MM.1S (cell line): ENCODE measurements around the gene ADRA2A.

Experiments
- DNase-seq: peaks from one replicate; pipeline ENCODE4 v3.0.0-alpha.2; 2015
- H2AFZ ChIP-seq: fragments of 300-600 bp; sonication (generic); 2 replicates; pipeline ENCODE4 v1.6.0; 2016; ENCODE audit warnings: antibody characterized with exemption, low read length
- H3F3A ChIP-seq: fragments of 300-600 bp; sonication (generic); 2 replicates; pipeline ENCODE4 v1.6.1; 2016; ENCODE audit warnings: mild to moderate bottlenecking, antibody characterized with exemption, low read length, moderate library complexity, mixed read lengths; ENCODE audit not compliant: insufficient read depth
- H3K27ac ChIP-seq: fragments of 300-600 bp; sonication (generic); 2 replicates; pipeline ENCODE4 v1.5.1; 2016; ENCODE audit warnings: mild to moderate bottlenecking, low read length
- H3K27me3 ChIP-seq: fragments of 300-600 bp; sonication (generic); replicated peaks from 2 replicates; pipeline ENCODE4 v1.6.0; 2016; ENCODE audit warnings: low read length; ENCODE audit not compliant: insufficient read depth
- H3K36me3 ChIP-seq: fragments of 300-600 bp; sonication (generic); replicated peaks from 2 replicates; pipeline ENCODE4 v1.6.1; 2016; ENCODE audit warnings: mild to moderate bottlenecking, low read length, mixed read lengths; ENCODE audit not compliant: insufficient read depth
- H3K4me1 ChIP-seq: fragments of 300-600 bp; sonication (generic); 2 replicates; pipeline ENCODE4 v1.6.1; 2016; ENCODE audit warnings: low read length, mixed read lengths
- H3K4me2 ChIP-seq: fragments of 300-600 bp; sonication (generic); 2 replicates; pipeline ENCODE4 v1.6.0; 2016; ENCODE audit warnings: low read depth, low read length
- H3K4me3 ChIP-seq: fragments of 300-600 bp; sonication (generic); 2 replicates; pipeline ENCODE4 v1.5.1; 2016; ENCODE audit warnings: low read length, mixed read lengths
- H3K79me2 ChIP-seq: fragments of 300-600 bp; sonication (generic); 2 replicates; pipeline ENCODE4 v1.6.1; 2016; ENCODE audit warnings: mixed run types, low read length, mixed read lengths
- H3K9ac ChIP-seq: fragments of 300-600 bp; sonication (generic); 2 replicates; pipeline ENCODE4 v1.6.1; 2016; ENCODE audit warnings: low read length, mixed read lengths
- H3K9me2 ChIP-seq: fragments of 300-600 bp; sonication (generic); replicated peaks from 2 replicates; pipeline ENCODE4 v1.6.1; 2016; ENCODE audit warnings: mild to moderate bottlenecking, low read length, mixed read lengths; ENCODE audit not compliant: insufficient read depth
- H3K9me3 ChIP-seq: fragments of 300-600 bp; sonication (generic); replicated peaks from 2 replicates; pipeline ENCODE4 v1.6.1; 2016; ENCODE audit warnings: mild to moderate bottlenecking, low read length, mixed read lengths; ENCODE audit not compliant: insufficient read depth
- H4K20me1 ChIP-seq: fragments of 300-600 bp; sonication (generic); 2 replicates; pipeline ENCODE4 v1.6.1; 2016; ENCODE audit warnings: mild to moderate bottlenecking, low read length, moderate library complexity, mixed read lengths; ENCODE audit not compliant: insufficient read depth
- EZH2 ChIP-seq: fragments of 300-600 bp; sonication (generic); optimal IDR thresholded peaks from 2 replicates; pipeline ENCODE3; 2017; ENCODE audit warnings: low read depth, mild to moderate bottlenecking, antibody characterized with exemption, low read length, mixed read lengths
- EZH2phosphoT487 ChIP-seq: fragments of 300-600 bp; sonication (generic); IDR thresholded peaks from 2 replicates; pipeline ENCODE4 v1.6.1; 2018; ENCODE audit warnings: antibody characterized with exemption, low read length
- TF ChIP-seq, protein P1 (sequence below): fragments of 300-600 bp; sonication (generic); IDR thresholded peaks from 2 replicates; pipeline ENCODE4 v1.5.1; 2016; ENCODE audit warnings: antibody characterized with exemption, low read length, mixed read lengths

The ADRA2A gene

DNA sequence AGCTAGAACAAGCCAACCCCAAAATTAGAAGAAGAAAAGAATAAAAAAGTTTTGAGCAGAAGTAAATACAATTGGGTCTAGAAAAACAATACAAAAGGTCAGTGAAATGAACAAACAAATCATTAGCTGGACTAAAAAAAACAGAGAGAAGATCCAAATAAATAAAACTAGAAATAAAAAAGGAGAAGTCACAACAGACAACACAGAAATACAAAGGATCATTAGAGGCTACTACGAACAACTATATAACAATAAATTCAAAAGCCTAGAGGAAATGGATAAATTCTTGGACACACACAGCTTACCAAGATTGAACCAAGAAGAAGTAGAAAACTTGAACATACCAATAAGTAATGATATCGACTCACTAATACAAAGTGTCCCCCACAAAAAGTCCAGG, 13.4 kb upstream of the ADRA2A start:
- no peaks in the 10 kb centered on the region for H4K20me1 ChIP-seq
- H3K9me2 ChIP-seq: no peaks in the 10 kb centered on the region
- DNase-seq: no peak
- no peak overlapping the region for H3K4me3 ChIP-seq
- TF ChIP-seq EZH2phosphoT487 (no peak), EZH2 (no peak)
- TF ChIP-seq, protein P1, sequence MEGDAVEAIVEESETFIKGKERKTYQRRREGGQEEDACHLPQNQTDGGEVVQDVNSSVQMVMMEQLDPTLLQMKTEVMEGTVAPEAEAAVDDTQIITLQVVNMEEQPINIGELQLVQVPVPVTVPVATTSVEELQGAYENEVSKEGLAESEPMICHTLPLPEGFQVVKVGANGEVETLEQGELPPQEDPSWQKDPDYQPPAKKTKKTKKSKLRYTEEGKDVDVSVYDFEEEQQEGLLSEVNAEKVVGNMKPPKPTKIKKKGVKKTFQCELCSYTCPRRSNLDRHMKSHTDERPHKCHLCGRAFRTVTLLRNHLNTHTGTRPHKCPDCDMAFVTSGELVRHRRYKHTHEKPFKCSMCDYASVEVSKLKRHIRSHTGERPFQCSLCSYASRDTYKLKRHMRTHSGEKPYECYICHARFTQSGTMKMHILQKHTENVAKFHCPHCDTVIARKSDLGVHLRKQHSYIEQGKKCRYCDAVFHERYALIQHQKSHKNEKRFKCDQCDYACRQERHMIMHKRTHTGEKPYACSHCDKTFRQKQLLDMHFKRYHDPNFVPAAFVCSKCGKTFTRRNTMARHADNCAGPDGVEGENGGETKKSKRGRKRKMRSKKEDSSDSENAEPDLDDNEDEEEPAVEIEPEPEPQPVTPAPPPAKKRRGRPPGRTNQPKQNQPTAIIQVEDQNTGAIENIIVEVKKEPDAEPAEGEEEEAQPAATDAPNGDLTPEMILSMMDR: no peak
- H2AFZ ChIP-seq: no peak overlapping the region
- H3K9me3 ChIP-seq: no peaks in the 10 kb centered on the region
- H3K27me3 ChIP-seq: no peaks in the 10 kb centered on the region
- H3K79me2 ChIP-seq: no peaks in the 10 kb centered on the region
- no peak overlapping the region for H3K4me2 ChIP-seq
- no peak overlapping the region for H3K9ac ChIP-seq
- H3F3A ChIP-seq: no peaks in the 10 kb centered on the region
- H3K27ac ChIP-seq: no peak overlapping the region
- H3K4me1 ChIP-seq: no peaks in the 10 kb centered on the region
- no peaks in the 10 kb centered on the region for H3K36me3 ChIP-seq

DNA sequence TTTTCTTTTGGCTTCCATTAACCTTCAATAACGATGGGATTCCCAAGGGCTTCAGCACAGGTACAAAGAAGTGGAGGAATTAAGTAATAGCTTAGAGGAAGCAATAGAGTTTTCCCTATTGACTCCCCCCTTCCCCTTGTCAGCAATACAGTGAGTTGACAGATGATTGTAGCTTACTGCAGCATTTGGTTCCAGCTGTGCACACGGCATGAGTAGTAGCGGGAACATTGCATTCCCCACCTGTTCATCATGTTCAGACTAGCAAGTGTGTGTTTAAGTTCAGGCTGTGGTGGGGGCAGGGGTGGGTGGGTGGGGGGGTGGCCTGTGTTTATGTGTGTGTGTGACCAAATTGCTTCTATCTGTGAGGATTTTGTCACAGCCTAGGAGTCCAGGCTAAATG, 4.6 kb upstream of the ADRA2A start:
- DNase-seq: no peak
- no peak for TF ChIP-seq EZH2
- TF ChIP-seq EZH2phosphoT487: no peak
- TF ChIP-seq, protein P1: no peak

DNA sequence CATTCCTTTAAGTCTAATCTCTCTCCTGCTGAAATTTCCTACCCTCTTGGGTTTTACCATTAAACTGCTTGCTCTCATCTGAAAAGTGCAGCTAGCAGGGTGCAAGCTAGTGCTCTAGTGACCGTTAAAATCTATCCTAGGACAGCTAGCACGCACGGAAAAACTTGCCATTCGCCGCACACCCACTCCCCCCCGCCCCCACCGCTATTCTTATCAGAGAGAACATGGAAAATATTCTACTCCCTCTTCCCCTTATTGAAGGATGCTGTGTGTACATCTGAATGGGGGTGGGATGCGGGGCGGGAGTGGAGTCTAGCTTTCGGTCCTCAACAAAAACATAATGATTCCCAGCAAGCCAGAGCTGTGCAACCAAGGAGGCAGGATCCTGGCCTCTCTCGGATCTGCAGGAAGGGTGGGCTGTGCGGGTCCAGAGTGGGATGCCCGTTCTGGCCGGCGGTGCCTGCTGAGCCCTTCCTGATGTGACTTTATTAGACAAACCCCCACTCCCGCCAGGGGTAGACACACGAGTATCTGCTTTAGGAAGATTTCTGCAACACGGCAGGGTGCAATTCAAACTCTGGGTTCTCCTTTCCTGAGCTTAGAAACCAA, 1.1 kb upstream of the ADRA2A start:
- H3F3A ChIP-seq: no peaks in the 10 kb centered on the region
- peak overlapping the region; percentile 84 for H3K4me2 ChIP-seq
- H3K27ac ChIP-seq: no peak overlapping the region
- DNase-seq: no peak
- H3K36me3 ChIP-seq: no peaks in the 10 kb centered on the region
- no peak overlapping the region; the same call in 1 of the 2 replicates for H3K9ac ChIP-seq
- H3K9me3 ChIP-seq: no peaks in the 10 kb centered on the region
- H3K4me1 ChIP-seq: no peaks in the 10 kb centered on the region
- H3K9me2 ChIP-seq: no peaks in the 10 kb centered on the region
- H3K79me2 ChIP-seq: no peaks in the 10 kb centered on the region
- H3K27me3 ChIP-seq: no peaks in the 10 kb centered on the region
- H3K4me3 ChIP-seq: peak overlapping the region; percentile 60
- TF ChIP-seq, protein P1: no peak
- no peak for TF ChIP-seq EZH2
- no peak for TF ChIP-seq EZH2phosphoT487
- no peaks in the 10 kb centered on the region for H4K20me1 ChIP-seq
- peak overlapping the region; percentile 69 for H2AFZ ChIP-seq

More for the DNA sequence above, 4.6 kb upstream of the ADRA2A start:
- H3K36me3 ChIP-seq: no peaks in the 10 kb centered on the region
- H3K27ac ChIP-seq: no peak overlapping the region
- no peaks in the 10 kb centered on the region for H4K20me1 ChIP-seq
- no peaks in the 10 kb centered on the region for H3F3A ChIP-seq
- H3K9me2 ChIP-seq: no peaks in the 10 kb centered on the region
- no peaks in the 10 kb centered on the region for H3K9me3 ChIP-seq
- no peak overlapping the region for H3K4me3 ChIP-seq
- H3K4me1 ChIP-seq: no peaks in the 10 kb centered on the region
- H3K79me2 ChIP-seq: no peaks in the 10 kb centered on the region
- no peak overlapping the region for H3K4me2 ChIP-seq
- no peak overlapping the region for H2AFZ ChIP-seq
- no peak overlapping the region for H3K9ac ChIP-seq
- H3K27me3 ChIP-seq: no peaks in the 10 kb centered on the region
